SK-N-MC (cell line): ENCODE measurements around the gene METTL15.

Experiments
- EZH2 ChIP-seq: fragments of 200-600 bp; sonication (generic); IDR thresholded peaks from one replicate; pipeline ENCODE4 v1.6.1; 2017; ENCODE audit warnings: antibody characterized with exemption
- FOXP2 ChIP-seq: optimal IDR thresholded peaks from 2 replicates; pipeline ENCODE3; 2011; ENCODE audit warnings: mild to moderate bottlenecking, moderate library complexity; ENCODE audit not compliant: insufficient read depth; ENCODE audit errors: extremely low read length, control extremely low read depth
- POLR2AphosphoS5 ChIP-seq: IDR thresholded peaks from 2 replicates; pipeline ENCODE4 v1.6.1; 2012; ENCODE audit warnings: mild to moderate bottlenecking, low read depth, low read length, borderline replicate concordance

- TF ChIP-seq POLR2AphosphoS5 (no peak), EZH2 (no peak), FOXP2 (no peak)
Observed at GRCh38 chr11:28132548-28132947, 24.4 kb downstream of the METTL15 start.
